ENCODE measurements around the gene CLASRP. TPM values are rescaled to one million over a fixed set of nuclear protein-coding genes. Genes with fewer than 3 reads are reported as not detected.

CLASRP gene
- total RNA-seq, 1 experiment from 2014 or later: 87.1 TPM

DNA sequence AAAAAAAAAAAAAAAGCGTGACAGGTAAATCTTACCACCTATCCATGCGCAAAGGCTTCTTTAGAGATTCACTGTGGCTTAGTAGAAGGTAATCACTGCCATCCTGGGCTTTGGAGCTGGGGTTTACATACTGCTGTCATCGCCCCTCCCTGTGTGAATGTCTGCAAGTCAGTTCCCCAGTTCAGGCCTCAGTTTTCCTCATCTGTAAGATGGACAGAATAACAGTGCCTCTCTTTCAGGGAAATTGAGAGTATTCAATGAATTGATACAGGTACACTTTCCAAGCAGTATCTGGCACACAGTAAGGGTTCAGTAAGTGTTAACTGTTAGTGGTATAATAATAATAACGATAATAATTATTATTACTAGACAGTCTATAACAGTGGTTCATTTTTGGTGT, 35.4 kb upstream of the CLASRP start:
- Histone ChIP-seq H3K27me3 (ENCODE audit: insufficient read depth, low read length) (no peaks in the 10 kb centered on the region), H3K9me3 (ENCODE audit: control insufficient read depth, low read depth, low read length) (no peaks in the 10 kb centered on the region), H2BK20ac (ENCODE audit: low read depth, low read length, poor library complexity, severe bottlenecking) (no peak overlapping the region), H3T11ph (ENCODE audit: low read length) (no peak overlapping the region), H3K23ac (ENCODE audit: insufficient read length, low read depth, low read length) (no peak overlapping the region), H3K18ac (ENCODE audit: insufficient read length, low read depth, low read length) (no peak overlapping the region), H3K23me2 (ENCODE audit: insufficient read length, low read depth, low read length, poor library complexity, severe bottlenecking) (no peaks in the 10 kb centered on the region), H3K27ac (ENCODE audit: insufficient read length, low read depth, low read length) (no peak overlapping the region), H2AK5ac (ENCODE audit: insufficient read length, low read length) (no peak overlapping the region), H3K56ac (ENCODE audit: insufficient read length, low read depth, low read length) (no peak overlapping the region), H2BK12ac (ENCODE audit: insufficient read length, low read depth, low read length) (no peak overlapping the region), H4K20me1 (ENCODE audit: control insufficient read depth, insufficient read depth, insufficient read length) (no peaks in the 10 kb centered on the region), H2AFZ (ENCODE audit: low read length) (no peak overlapping the region), H2BK15ac (ENCODE audit: low read depth, low read length) (no peak overlapping the region), H3K79me2 (ENCODE audit: insufficient read depth, low read length) (no peaks in the 10 kb centered on the region), H4K8ac (replicated peaks; ENCODE audit: insufficient read length, low read depth, low read length) (no peak overlapping the region), H3K9ac (ENCODE audit: extremely low read depth, insufficient read length, low read length) (no peak overlapping the region), H3K4me2 (ENCODE audit: insufficient read depth, insufficient read length, low read length) (no peak overlapping the region), H2BK120ac (ENCODE audit: low read depth, low read length, poor library complexity, severe bottlenecking) (no peak overlapping the region), H3K79me1 (ENCODE audit: insufficient read depth, low read depth, low read length, poor library complexity, severe bottlenecking) (no peaks in the 10 kb centered on the region), H4K91ac (ENCODE audit: insufficient read length, low read depth, low read length) (no peak overlapping the region), H2BK5ac (ENCODE audit: insufficient read length, low read length) (no peak overlapping the region), H3K4me1 (ENCODE audit: insufficient read depth, low read length) (no peaks in the 10 kb centered on the region), H3K4ac (ENCODE audit: low read depth, low read length) (no peak overlapping the region), H3K14ac (ENCODE audit: insufficient read depth, low read length) (no peak overlapping the region), H4K5ac (ENCODE audit: insufficient read length, low read depth, low read length) (no peak overlapping the region)
- Mint-ChIP-seq H3K27me3 (ENCODE audit: low read depth) (peaks cover 8% of the 10 kb centered on the region), H3K36me3 (ENCODE audit: insufficient read depth in 1 of 3, low read depth in 3 of 3) (peaks cover 0 to 4% (median 3%) of the 10 kb centered on the region in 3 experiments; a peak in 2 of 7 replicates), H3K4me1 (peaks cover 2 to 10% of the 10 kb centered on the region in 2 experiments; a peak in 3 of 4 replicates), H3K27ac (no peak overlapping the region), H3K9me3 (no peaks in the 10 kb centered on the region), H3K4me3 (no peak overlapping the region)
- DNase-seq: no peak
- WGBS (ENCODE audit: extremely low coverage, insufficient read length, low lambda C conversion rate): no CpG with 5 or more reads among the region's 4 CpGs
- TF ChIP-seq, protein P1, sequence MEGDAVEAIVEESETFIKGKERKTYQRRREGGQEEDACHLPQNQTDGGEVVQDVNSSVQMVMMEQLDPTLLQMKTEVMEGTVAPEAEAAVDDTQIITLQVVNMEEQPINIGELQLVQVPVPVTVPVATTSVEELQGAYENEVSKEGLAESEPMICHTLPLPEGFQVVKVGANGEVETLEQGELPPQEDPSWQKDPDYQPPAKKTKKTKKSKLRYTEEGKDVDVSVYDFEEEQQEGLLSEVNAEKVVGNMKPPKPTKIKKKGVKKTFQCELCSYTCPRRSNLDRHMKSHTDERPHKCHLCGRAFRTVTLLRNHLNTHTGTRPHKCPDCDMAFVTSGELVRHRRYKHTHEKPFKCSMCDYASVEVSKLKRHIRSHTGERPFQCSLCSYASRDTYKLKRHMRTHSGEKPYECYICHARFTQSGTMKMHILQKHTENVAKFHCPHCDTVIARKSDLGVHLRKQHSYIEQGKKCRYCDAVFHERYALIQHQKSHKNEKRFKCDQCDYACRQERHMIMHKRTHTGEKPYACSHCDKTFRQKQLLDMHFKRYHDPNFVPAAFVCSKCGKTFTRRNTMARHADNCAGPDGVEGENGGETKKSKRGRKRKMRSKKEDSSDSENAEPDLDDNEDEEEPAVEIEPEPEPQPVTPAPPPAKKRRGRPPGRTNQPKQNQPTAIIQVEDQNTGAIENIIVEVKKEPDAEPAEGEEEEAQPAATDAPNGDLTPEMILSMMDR (conservative IDR thresholded peaks at IDR 0.05): no peak
